OCI-LY3 (cell line): Measurements from ENCODE around the gene JARID2.

Source experiments
- H2AFZ ChIP-seq: fragments of 200-600, 300-600 bp; shearing (Covaris generic); 2 replicates; pipeline ENCODE4 v1.6.0; 2014; ENCODE audit warnings: antibody characterized with exemption, low read depth, low read length
- H3K27ac ChIP-seq: fragments of 200-600, 300-600 bp; sonication (generic); 2 replicates; pipeline ENCODE4 v1.5.1; 2014; ENCODE audit warnings: mild to moderate bottlenecking, low read length, moderate library complexity, mixed read lengths
- H3K27me3 ChIP-seq: fragments of 200-600, 300-600 bp; sonication (generic); 2 replicates; pipeline ENCODE4 v1.6.1; 2014; ENCODE audit warnings: low read depth, low read length, mixed read lengths
- H3K36me3 ChIP-seq: fragments of 200-600, 300-600 bp; sonication (generic); replicated peaks from 2 replicates; pipeline ENCODE3; 2014; ENCODE audit warnings: low read depth, low read length, mixed read lengths
- H3K4me1 ChIP-seq: fragments of 300-600, 200-600 bp; sonication (generic); 2 replicates; pipeline ENCODE4 v1.6.1; 2014; ENCODE audit warnings: low read length, mixed read lengths
- H3K4me2 ChIP-seq: fragments of 200-600, 300-600 bp; sonication (generic); 2 replicates; pipeline ENCODE4 v1.6.1; 2014; ENCODE audit warnings: low read length, mixed read lengths
- H3K4me3 ChIP-seq: fragments of 300-600, 200-600 bp; sonication (generic); 2 replicates; pipeline ENCODE4 v1.5.1; 2014; ENCODE audit warnings: antibody characterized with exemption, mild to moderate bottlenecking, low read length, moderate library complexity
- H3K79me2 ChIP-seq: fragments of 300-600, 200-600 bp; shearing (Covaris generic); 2 replicates; pipeline ENCODE4 v1.6.1; 2014; ENCODE audit warnings: mild to moderate bottlenecking, low read length, mixed read lengths
- H3K9ac ChIP-seq: fragments of 300-600, 200-600 bp; shearing (Covaris generic); 2 replicates; pipeline ENCODE4 v1.6.0; 2014; ENCODE audit warnings: mild to moderate bottlenecking, low read length, moderate library complexity
- H3K9me3 ChIP-seq: fragments of 200-600, 300-600 bp; shearing (Covaris generic); 2 replicates; pipeline ENCODE4 v1.6.1; 2014; ENCODE audit warnings: low read length, mixed read lengths; ENCODE audit not compliant: insufficient read depth
- H4K20me1 ChIP-seq: fragments of 200-600, 300-600 bp; sonication (generic); 2 replicates; pipeline ENCODE4 v1.6.1; 2016; ENCODE audit warnings: low read length, mixed read lengths; ENCODE audit not compliant: insufficient read depth
- EZH2phosphoT487 ChIP-seq: fragments of 200-600 bp; shearing (Covaris generic); IDR thresholded peaks from 2 replicates; pipeline ENCODE4 v1.6.1; 2018; ENCODE audit warnings: antibody characterized with exemption, mixed run types, low read depth
- TF ChIP-seq, protein P1 (sequence below): fragments of 200-600, 300-600 bp; sonication (generic); IDR thresholded peaks from 2 replicates; pipeline ENCODE4 v1.5.1; 2014; ENCODE audit warnings: antibody characterized with exemption, low read length, low read depth

JARID2 gene

DNA sequence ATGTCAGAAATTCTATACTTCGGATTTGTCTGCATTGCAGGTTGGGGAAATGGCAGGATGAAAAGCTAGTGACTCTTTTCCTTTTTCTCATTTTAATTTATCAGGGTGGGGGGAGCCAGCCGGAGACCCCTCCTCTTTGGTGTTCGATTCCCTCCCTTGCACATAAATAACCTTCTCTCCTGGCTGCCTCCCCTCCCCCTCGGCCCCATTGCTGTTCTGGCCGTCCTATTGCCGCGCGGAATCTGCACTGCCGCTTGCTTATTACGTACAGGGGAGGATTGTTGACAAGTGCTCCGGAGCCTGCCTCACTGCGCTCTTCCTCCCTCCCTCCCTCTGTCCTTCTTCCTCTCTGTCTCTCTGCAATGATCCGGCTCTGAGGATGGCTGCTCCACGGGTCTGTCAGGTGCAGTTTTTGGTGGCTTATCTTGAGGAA, 154.7 kb downstream of the JARID2 start:
- Histone ChIP-seq H3K9ac (no peak overlapping the region), H3K27ac (no peak overlapping the region), H3K4me3 (no peak overlapping the region), H4K20me1 (peaks cover 69% of the 10 kb centered on the region), H3K9me3 (no peaks in the 10 kb centered on the region), H3K4me2 (no peak overlapping the region), H3K36me3 (no peaks in the 10 kb centered on the region), H3K27me3 (no peaks in the 10 kb centered on the region), H3K4me1 (peaks cover 12% of the 10 kb centered on the region), H2AFZ (no peak overlapping the region), H3K79me2 (peaks cover 81% of the 10 kb centered on the region)
- TF ChIP-seq, protein P1, sequence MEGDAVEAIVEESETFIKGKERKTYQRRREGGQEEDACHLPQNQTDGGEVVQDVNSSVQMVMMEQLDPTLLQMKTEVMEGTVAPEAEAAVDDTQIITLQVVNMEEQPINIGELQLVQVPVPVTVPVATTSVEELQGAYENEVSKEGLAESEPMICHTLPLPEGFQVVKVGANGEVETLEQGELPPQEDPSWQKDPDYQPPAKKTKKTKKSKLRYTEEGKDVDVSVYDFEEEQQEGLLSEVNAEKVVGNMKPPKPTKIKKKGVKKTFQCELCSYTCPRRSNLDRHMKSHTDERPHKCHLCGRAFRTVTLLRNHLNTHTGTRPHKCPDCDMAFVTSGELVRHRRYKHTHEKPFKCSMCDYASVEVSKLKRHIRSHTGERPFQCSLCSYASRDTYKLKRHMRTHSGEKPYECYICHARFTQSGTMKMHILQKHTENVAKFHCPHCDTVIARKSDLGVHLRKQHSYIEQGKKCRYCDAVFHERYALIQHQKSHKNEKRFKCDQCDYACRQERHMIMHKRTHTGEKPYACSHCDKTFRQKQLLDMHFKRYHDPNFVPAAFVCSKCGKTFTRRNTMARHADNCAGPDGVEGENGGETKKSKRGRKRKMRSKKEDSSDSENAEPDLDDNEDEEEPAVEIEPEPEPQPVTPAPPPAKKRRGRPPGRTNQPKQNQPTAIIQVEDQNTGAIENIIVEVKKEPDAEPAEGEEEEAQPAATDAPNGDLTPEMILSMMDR: no peak
- no peak for TF ChIP-seq EZH2phosphoT487

- peaks cover 73% of the 10 kb centered on the region for H4K20me1 ChIP-seq
- no peak overlapping the region for H3K4me2 ChIP-seq
- no peak overlapping the region for H2AFZ ChIP-seq
- TF ChIP-seq, protein P1: no peak
- TF ChIP-seq EZH2phosphoT487: no peak
- H3K9me3 ChIP-seq: no peaks in the 10 kb centered on the region
- H3K27ac ChIP-seq: no peak overlapping the region
- no peak overlapping the region for H3K9ac ChIP-seq
- H3K79me2 ChIP-seq: peaks cover 82% of the 10 kb centered on the region
- H3K27me3 ChIP-seq: no peaks in the 10 kb centered on the region
- H3K4me1 ChIP-seq: peaks cover 12% of the 10 kb centered on the region
- no peak overlapping the region for H3K4me3 ChIP-seq
- no peaks in the 10 kb centered on the region for H3K36me3 ChIP-seq
Measured at GRCh38 chr6:15401120-15401519, 155.3 kb downstream of the JARID2 start.

DNA sequence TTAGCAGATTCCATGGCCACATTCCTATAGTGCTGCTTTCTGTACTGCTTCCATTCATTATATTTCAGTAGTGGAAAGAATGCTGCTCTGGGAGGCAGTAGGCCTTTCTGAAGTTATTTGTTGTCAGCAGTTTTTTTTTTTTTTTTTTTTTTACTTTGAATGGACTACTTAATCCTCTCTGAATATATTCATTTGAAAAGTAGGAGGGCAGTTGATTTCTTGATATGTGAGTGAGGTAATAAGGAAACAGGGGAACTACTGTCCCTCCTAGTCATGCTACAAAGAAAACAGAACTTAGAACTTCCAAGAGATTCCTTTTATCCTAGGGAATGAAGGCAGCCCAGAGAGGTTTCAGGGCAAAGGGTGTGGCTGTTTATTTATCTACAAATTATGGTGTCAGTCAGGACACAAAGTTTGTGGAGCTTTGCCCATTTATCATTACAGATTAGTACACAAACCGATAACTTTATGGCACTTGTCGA, 155.9 kb downstream of the JARID2 start:
- no peaks in the 10 kb centered on the region for H3K36me3 ChIP-seq
- H3K4me1 ChIP-seq: peaks cover 12% of the 10 kb centered on the region
- H3K4me2 ChIP-seq: no peak overlapping the region
- H3K27me3 ChIP-seq: no peaks in the 10 kb centered on the region
- H3K9ac ChIP-seq: no peak overlapping the region
- H4K20me1 ChIP-seq: peaks cover 74% of the 10 kb centered on the region
- H3K9me3 ChIP-seq: no peaks in the 10 kb centered on the region
- peaks cover 89% of the 10 kb centered on the region for H3K79me2 ChIP-seq
- TF ChIP-seq, protein P1: no peak
- no peak for TF ChIP-seq EZH2phosphoT487
- H2AFZ ChIP-seq: no peak overlapping the region
- H3K4me3 ChIP-seq: no peak overlapping the region
- no peak overlapping the region for H3K27ac ChIP-seq

- Histone ChIP-seq H3K27ac (no peak overlapping the region), H3K27me3 (no peaks in the 10 kb centered on the region), H3K79me2 (peaks cover 90% of the 10 kb centered on the region)
Measured at GRCh38 chr6:15402406-15403045, 156.7 kb downstream of the JARID2 start.

More at GRCh38 chr6:15402406-15403045, 156.7 kb downstream of the JARID2 start:
- H2AFZ ChIP-seq: no peak overlapping the region
- H3K9ac ChIP-seq: no peak overlapping the region
- no peak overlapping the region for H3K4me2 ChIP-seq
- no peak overlapping the region for H3K4me3 ChIP-seq
- H4K20me1 ChIP-seq: peaks cover 71% of the 10 kb centered on the region
- no peaks in the 10 kb centered on the region for H3K36me3 ChIP-seq
- peaks cover 12% of the 10 kb centered on the region for H3K4me1 ChIP-seq
- no peak for TF ChIP-seq EZH2phosphoT487
- TF ChIP-seq, protein P1: no peak
- H3K9me3 ChIP-seq: no peaks in the 10 kb centered on the region
